Kidney epithelial cell (primary cell): ENCODE measurements around the gene FRRS1. TPM values are rescaled to one million over a fixed set of nuclear protein-coding genes. Genes with fewer than 3 reads are reported as not detected.
"Not testable (repeated sequence)": the region's sequence is repeated elsewhere in the genome, so short reads cannot be mapped to it uniquely, and the experiment has no call there.

ENCODE experiments used
- DNase-seq: peaks from one replicate; pipeline ENCODE4 v3.0.0-alpha.2; 2010; ENCODE audit warnings: low read depth
- H3K27me3 ChIP-seq: 2 replicates; pipeline ENCODE4 v1.6.0; 2011; ENCODE audit warnings: low read length; ENCODE audit not compliant: control insufficient read depth, insufficient read depth
- H3K36me3 ChIP-seq: 2 replicates; pipeline ENCODE4 v1.5.1; 2011; ENCODE audit warnings: low read length; ENCODE audit not compliant: control insufficient read depth, insufficient read depth
- H3K4me3 ChIP-seq: 2 replicates; pipeline ENCODE4 v1.5.1; 2011; ENCODE audit warnings: low read depth, mild to moderate bottlenecking, control low read depth, low read length
- CTCF ChIP-seq: IDR thresholded peaks from 2 replicates; pipeline ENCODE4 v1.5.1; 2011; ENCODE audit warnings: mild to moderate bottlenecking, moderate library complexity, low read length, control low read depth, inconsistent platforms; ENCODE audit not compliant: insufficient read depth, poor library complexity, severe bottlenecking
- total RNA-seq: library from RNA; depleted of rRNA; stranded (reverse); fragments of >200 nt; gene quantifications from 2 replicates; pipeline ENCODE4 v1.2.3, GENCODE V29; 2015

Gene FRRS1
- total RNA-seq, 1 donor from 2014 or later, result 2.7 TPM

- no peak for TF ChIP-seq CTCF
- Histone ChIP-seq H3K36me3 (no peaks in the 10 kb centered on the region), H3K4me3 (no peak overlapping the region), H3K27me3 (no peaks in the 10 kb centered on the region)
- DNase-seq, result no peak
These were observed 40.4 kb upstream of the FRRS1 start for GRCh38 chr1:99806882-99807281.

GRCh38 chr1:99801584-99801983 lies 35.1 kb upstream of the FRRS1 start:
- Histone ChIP-seq H3K27me3 (no peaks in the 10 kb centered on the region), H3K36me3 (no peaks in the 10 kb centered on the region), H3K4me3 (no peak overlapping the region)
- DNase-seq, result no peak
- TF ChIP-seq CTCF, result no peak

- not testable (repeated sequence) for H3K36me3 ChIP-seq, H3K4me3 ChIP-seq, H3K27me3 ChIP-seq, DNase-seq
These were observed 27.4 kb upstream of the FRRS1 start for GRCh38 chr1:99793861-99794260.

GRCh38 chr1:99789715-99790114 lies 23.3 kb upstream of the FRRS1 start:
- DNase-seq, result no peak
- TF ChIP-seq CTCF, result no peak
- Histone ChIP-seq H3K36me3 (no peaks in the 10 kb centered on the region), H3K27me3 (no peaks in the 10 kb centered on the region), H3K4me3 (no peak overlapping the region)

- Histone ChIP-seq H3K4me3 (no peak overlapping the region), H3K36me3 (no peaks in the 10 kb centered on the region), H3K27me3 (no peaks in the 10 kb centered on the region)
- DNase-seq, result no peak
- no peak for TF ChIP-seq CTCF
These were observed 22.5 kb upstream of the FRRS1 start for GRCh38 chr1:99788896-99789295.

GRCh38 chr1:99786751-99787501 lies 20.5 kb upstream of the FRRS1 start:
- TF ChIP-seq CTCF, result no peak
- DNase-seq, result no peak

More at GRCh38 chr1:99786751-99787501, 20.5 kb upstream of the FRRS1 start:
- H3K36me3 ChIP-seq, result no peaks in the 10 kb centered on the region
- no peaks in the 10 kb centered on the region for H3K27me3 ChIP-seq
- no peak overlapping the region for H3K4me3 ChIP-seq
